ENCODE measurements around the gene ZNF385B.

Gene ZNF385B

DNA sequence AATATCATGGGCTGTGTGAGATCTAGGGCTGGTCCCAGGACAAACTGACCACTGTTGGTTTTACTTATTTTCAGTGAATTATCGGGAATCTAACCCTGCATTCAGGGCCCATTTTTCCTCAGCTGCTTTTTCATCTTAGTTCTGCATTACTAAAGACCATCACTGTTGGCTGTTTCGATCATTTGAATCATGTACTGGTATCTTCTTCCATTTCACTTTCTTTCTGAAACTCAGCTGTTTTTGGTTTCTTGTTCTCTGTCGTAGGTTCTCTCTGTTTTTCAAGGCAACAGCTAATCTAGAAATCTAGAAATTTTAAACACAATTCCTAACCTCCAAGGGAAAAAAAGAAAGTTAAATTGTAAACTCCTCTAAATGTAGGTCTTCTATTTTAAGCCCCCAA is 436.8 kb downstream of the ZNF385B start:
- DNase-seq (ENCODE audit: low read depth), result no peak

DNA sequence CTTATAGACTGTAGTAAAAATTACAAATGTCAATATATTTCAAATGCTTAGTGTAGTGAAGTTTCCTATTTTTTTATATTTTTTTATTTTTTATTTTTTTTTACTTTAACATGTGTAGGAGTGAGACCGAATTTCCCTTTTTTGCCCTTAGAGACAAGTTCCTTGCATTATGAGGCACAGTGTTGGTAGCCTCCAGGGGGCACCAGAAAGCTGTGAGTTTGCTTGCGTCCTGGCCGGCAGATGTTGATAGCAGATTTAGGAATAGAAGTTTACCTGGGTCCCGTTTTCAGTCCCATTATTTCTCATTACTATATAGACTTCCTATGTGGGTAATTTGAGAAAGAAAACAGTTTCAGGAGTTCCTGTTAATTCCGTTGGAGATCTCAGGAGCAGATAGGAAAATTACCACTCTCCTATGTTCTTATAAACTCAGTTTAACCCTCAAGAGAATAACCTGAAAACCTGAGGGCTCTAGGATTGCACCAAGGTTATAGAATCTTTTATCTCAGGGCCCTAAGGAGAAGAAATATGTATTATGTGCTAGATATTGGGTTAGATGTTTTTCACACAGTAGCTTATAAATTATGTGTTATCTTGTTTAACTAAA is 439.3 kb downstream of the ZNF385B start:
- no peak overlapping the region for H3K4me3 ChIP-seq (ENCODE audit: control insufficient read depth, low read depth, low read length)
- DNase-seq (ENCODE audit: low read depth), result peak; percentile 76

More for the DNA sequence above, 436.8 kb downstream of the ZNF385B start:
- TF ChIP-seq, protein P1, sequence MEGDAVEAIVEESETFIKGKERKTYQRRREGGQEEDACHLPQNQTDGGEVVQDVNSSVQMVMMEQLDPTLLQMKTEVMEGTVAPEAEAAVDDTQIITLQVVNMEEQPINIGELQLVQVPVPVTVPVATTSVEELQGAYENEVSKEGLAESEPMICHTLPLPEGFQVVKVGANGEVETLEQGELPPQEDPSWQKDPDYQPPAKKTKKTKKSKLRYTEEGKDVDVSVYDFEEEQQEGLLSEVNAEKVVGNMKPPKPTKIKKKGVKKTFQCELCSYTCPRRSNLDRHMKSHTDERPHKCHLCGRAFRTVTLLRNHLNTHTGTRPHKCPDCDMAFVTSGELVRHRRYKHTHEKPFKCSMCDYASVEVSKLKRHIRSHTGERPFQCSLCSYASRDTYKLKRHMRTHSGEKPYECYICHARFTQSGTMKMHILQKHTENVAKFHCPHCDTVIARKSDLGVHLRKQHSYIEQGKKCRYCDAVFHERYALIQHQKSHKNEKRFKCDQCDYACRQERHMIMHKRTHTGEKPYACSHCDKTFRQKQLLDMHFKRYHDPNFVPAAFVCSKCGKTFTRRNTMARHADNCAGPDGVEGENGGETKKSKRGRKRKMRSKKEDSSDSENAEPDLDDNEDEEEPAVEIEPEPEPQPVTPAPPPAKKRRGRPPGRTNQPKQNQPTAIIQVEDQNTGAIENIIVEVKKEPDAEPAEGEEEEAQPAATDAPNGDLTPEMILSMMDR (conservative IDR thresholded peaks at IDR 0.05; ENCODE audit: control insufficient read depth, insufficient read depth, low read depth, low read length), result no peak
- H3K4me3 ChIP-seq (ENCODE audit: control insufficient read depth, low read depth, low read length), result no peak overlapping the region

GRCh38 chr2:179417436-179417949 is 443.9 kb downstream of the ZNF385B start:
- TF ChIP-seq, protein P1 (conservative IDR thresholded peaks at IDR 0.05; ENCODE audit: control insufficient read depth, insufficient read depth, low read depth, low read length), result no peak
- no peak for DNase-seq (ENCODE audit: low read depth)

More for the DNA sequence above, 439.3 kb downstream of the ZNF385B start:
- TF ChIP-seq, protein P1 (conservative IDR thresholded peaks at IDR 0.05; ENCODE audit: control insufficient read depth, insufficient read depth, low read depth, low read length), result peak; percentile 93

GRCh38 chr2:179412112-179412511 is 449.3 kb downstream of the ZNF385B start:
- DNase-seq (ENCODE audit: low read depth), result peak; percentile 45
- no peak overlapping the region for H3K4me3 ChIP-seq (ENCODE audit: control insufficient read depth, low read depth, low read length)
- TF ChIP-seq, protein P1 (conservative IDR thresholded peaks at IDR 0.05; ENCODE audit: control insufficient read depth, insufficient read depth, low read depth, low read length), result no peak

More at GRCh38 chr2:179417436-179417949, 443.9 kb downstream of the ZNF385B start:
- no peak overlapping the region for H3K4me3 ChIP-seq (ENCODE audit: control insufficient read depth, low read depth, low read length)

GRCh38 chr2:179410552-179411356 is 450.7 kb downstream of the ZNF385B start:
- TF ChIP-seq, protein P1 (conservative IDR thresholded peaks at IDR 0.05; ENCODE audit: control insufficient read depth, insufficient read depth, low read depth, low read length), result peak; percentile 87
- H3K4me3 ChIP-seq (ENCODE audit: control insufficient read depth, low read depth, low read length), result no peak overlapping the region
- peak; percentile 73 for DNase-seq (ENCODE audit: low read depth)

DNA sequence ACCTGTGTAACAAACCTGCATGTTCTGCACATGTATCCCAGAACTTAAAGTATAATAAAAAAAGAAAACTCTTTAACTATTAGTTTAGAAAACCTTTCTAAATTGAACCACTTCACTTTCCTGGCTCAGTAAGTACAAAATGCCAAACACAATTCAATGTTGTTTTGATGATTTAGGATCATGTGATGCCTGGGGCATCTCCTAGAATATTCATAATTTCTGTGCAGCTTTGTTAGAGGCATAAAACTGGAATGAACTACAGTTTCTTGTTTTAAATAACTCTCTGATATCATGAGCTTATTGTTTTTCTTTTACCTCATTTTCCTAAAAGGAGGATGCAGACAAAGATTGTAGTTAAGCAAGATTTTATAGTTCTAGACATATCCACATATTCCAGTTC is 457.8 kb downstream of the ZNF385B start:
- TF ChIP-seq, protein P1 (conservative IDR thresholded peaks at IDR 0.05; ENCODE audit: control insufficient read depth, insufficient read depth, low read depth, low read length), result no peak

More for the DNA sequence above, 457.8 kb downstream of the ZNF385B start:
- DNase-seq (ENCODE audit: low read depth), result no peak
- no peak overlapping the region for H3K4me3 ChIP-seq (ENCODE audit: control insufficient read depth, low read depth, low read length)
